SK-N-MC (cell line): ENCODE results near the gene CUX1.

Experiments
- FOXP2 ChIP-seq: optimal IDR thresholded peaks from 2 replicates; pipeline ENCODE3; 2011; ENCODE audit warnings: mild to moderate bottlenecking, moderate library complexity; ENCODE audit not compliant: insufficient read depth; ENCODE audit errors: extremely low read length, control extremely low read depth
- POLR2AphosphoS5 ChIP-seq: IDR thresholded peaks from 2 replicates; pipeline ENCODE4 v1.6.1; 2012; ENCODE audit warnings: mild to moderate bottlenecking, low read depth, low read length, borderline replicate concordance

- TF ChIP-seq FOXP2 (no peak), POLR2AphosphoS5 (no peak)
Measured at GRCh38 chr7:102155821-102156441, 338.5 kb downstream of the CUX1 start.
